RWPE2 (cell line): ENCODE data around the gene CRYGC.
"Not testable (repeated sequence)": the region's sequence is repeated elsewhere in the genome, so short reads cannot be mapped to it uniquely, and the experiment has no call there.

ENCODE experiments used
- ATAC-seq: fragments of 200-7000 bp; cut with Tn5 transposase; 3 replicates; pipeline ENCODE4 v1.9.1; 2021; ENCODE audit warnings: low read depth
- DNase-seq: peaks from one replicate; pipeline ENCODE4 v3.0.0-alpha.2; 2020; ENCODE audit warnings: low spot score
- H3K27ac ChIP-seq: fragments of 450-650 bp; 2 replicates; pipeline ENCODE4 v1.5.1; 2017; ENCODE audit warnings: mild to moderate bottlenecking; ENCODE audit not compliant: poor library complexity, severe bottlenecking
- H3K27me3 ChIP-seq: fragments of 250-450 bp; sonication (Bioruptor Pico); 2 replicates; pipeline ENCODE4 v1.5.1; 2021; ENCODE audit warnings: mild to moderate bottlenecking, moderate library complexity; ENCODE audit not compliant: insufficient read depth, poor library complexity, severe bottlenecking
- H3K36me3 ChIP-seq: fragments of 250-450 bp; sonication (Bioruptor Pico); 2 replicates; pipeline ENCODE4 v1.5.1; 2020; ENCODE audit warnings: low read depth, mild to moderate bottlenecking, moderate library complexity
- H3K4me1 ChIP-seq: fragments of 250-450 bp; sonication (Bioruptor Pico); 2 replicates; pipeline ENCODE4 v1.5.1; 2021; ENCODE audit warnings: mild to moderate bottlenecking, moderate library complexity; ENCODE audit not compliant: insufficient read depth, poor library complexity, severe bottlenecking
- H3K4me3 ChIP-seq: fragments of 250-450 bp; sonication (Bioruptor Pico); 2 replicates; pipeline ENCODE4 v1.5.1; 2021; ENCODE audit warnings: mild to moderate bottlenecking, moderate library complexity; ENCODE audit not compliant: severe bottlenecking
- H3K9me3 ChIP-seq: fragments of 250-450 bp; sonication (Bioruptor Pico); 2 replicates; pipeline ENCODE4 v1.5.1; 2021; ENCODE audit warnings: mild to moderate bottlenecking, moderate library complexity; ENCODE audit not compliant: severe bottlenecking
- CTCF ChIP-seq: fragments of 450-650 bp; IDR thresholded peaks from one replicate; pipeline ENCODE4 v1.5.1; 2017; ENCODE audit warnings: mild to moderate bottlenecking, moderate library complexity; ENCODE audit not compliant: poor library complexity, severe bottlenecking

The CRYGC gene

GRCh38 chr2:208130712-208131110, 1.1 kb upstream of the CRYGC start:
- DNase-seq = no peak
- TF ChIP-seq CTCF = no peak
- ATAC-seq = no peak

DNA sequence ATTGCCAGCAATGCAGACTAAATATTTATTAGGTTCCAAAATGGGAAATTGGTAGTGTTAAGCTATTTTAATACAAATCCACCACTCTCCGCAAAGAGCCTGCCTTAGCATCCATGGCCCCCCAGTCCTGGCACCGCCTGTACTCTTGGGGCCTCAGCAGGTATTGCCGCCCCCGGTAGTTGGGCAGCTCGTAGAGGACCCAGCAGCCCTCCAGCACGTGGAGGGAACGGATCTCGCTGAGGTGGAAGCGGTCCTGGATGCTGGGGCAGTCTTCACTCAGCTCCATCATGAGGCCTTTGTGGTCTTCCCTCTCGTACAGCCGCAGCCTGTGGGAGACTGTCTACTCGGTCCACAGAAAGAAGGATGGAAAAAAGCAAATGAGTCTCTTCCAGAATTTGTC, 1.5 kb downstream of the CRYGC start:
- Histone ChIP-seq H3K36me3 (no peaks in the 10 kb centered on the region), H3K4me1 (peaks cover 7% of the 10 kb centered on the region), H3K4me3 (no peak overlapping the region), H3K27ac (no peak overlapping the region), H3K9me3 (no peaks in the 10 kb centered on the region), H3K27me3 (no peaks in the 10 kb centered on the region)
- DNase-seq (no peak), ATAC-seq (no peak)
- no peak for TF ChIP-seq CTCF

More at GRCh38 chr2:208130712-208131110, 1.1 kb upstream of the CRYGC start:
- Histone ChIP-seq H3K36me3 (no peaks in the 10 kb centered on the region), H3K27ac (peak overlapping the region; percentile 50), H3K9me3 (no peaks in the 10 kb centered on the region), H3K4me3 (no peak overlapping the region), H3K27me3 (no peaks in the 10 kb centered on the region), H3K4me1 (peaks cover 7% of the 10 kb centered on the region)

DNA sequence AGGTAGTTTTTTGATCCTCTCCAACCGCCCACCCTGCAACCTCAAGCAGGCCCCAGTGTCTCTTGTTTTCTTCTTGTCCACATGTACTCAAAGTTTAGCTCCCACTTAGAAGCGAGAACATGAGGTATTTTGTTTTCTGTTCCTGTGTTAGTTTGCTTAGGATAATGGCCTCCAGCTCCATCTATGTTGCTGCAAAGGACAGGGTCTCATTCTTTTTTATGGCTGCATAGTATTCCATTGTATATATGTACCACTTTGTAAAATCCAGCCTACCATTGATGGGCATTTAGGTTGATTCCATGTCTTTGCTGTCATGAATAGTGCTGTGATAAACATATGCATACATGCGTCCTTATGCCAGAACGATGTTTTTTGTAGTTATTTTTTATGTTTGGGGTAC, 2.5 kb downstream of the CRYGC start:
- ATAC-seq (no peak), DNase-seq (no peak)
- TF ChIP-seq CTCF = no peak
- Histone ChIP-seq H3K4me1 (peaks cover 7% of the 10 kb centered on the region), H3K27ac (no peak overlapping the region), H3K36me3 (no peaks in the 10 kb centered on the region), H3K9me3 (no peaks in the 10 kb centered on the region), H3K27me3 (no peaks in the 10 kb centered on the region), H3K4me3 (no peak overlapping the region)

DNA sequence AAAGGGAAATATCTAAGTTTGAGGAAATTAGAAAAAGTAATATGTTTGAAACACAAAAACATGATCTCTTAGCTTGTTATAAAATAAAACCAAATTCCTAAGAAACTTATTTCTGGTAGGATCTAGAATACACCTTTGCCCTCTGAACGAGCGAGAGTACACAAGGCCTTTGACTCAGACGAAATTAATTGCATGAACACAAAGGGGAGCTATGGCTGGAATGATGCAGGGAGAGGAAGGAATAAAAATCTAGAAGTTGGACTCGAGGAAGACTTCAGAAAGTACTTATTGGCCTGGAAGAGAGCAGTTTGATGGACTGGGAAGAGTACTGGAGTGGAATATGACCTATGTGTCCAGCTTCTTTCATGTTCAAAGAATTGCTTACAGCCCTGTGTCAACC, 4.4 kb downstream of the CRYGC start:
- H3K27ac ChIP-seq = no peak overlapping the region
- ATAC-seq (no peak), DNase-seq (no peak)
- H3K4me3 ChIP-seq = no peak overlapping the region
- H3K27me3 ChIP-seq = no peaks in the 10 kb centered on the region
- peaks cover 5% of the 10 kb centered on the region for H3K4me1 ChIP-seq
- H3K36me3 ChIP-seq = no peaks in the 10 kb centered on the region
- H3K9me3 ChIP-seq = no peaks in the 10 kb centered on the region
- TF ChIP-seq CTCF = no peak

- H3K4me1 ChIP-seq, H3K27me3 ChIP-seq, H3K27ac ChIP-seq, ATAC-seq, DNase-seq, H3K9me3 ChIP-seq, H3K36me3 ChIP-seq, H3K4me3 ChIP-seq: not testable (repeated sequence)
Observed at GRCh38 chr2:208124013-208124715, 5.5 kb downstream of the CRYGC start, which contains the start of gene CRYGD. TSS of gene CRYGD (minus strand) at chr2:208124524. CDS start at chr2:208124473, 51 bp downstream.
